Thymus (tissue), 11 donors: ENCODE results near the gene DDX27. TPM values are rescaled to one million over a fixed set of nuclear protein-coding genes. Genes with fewer than 3 reads are reported as not detected.

Experiments used
- DNase-seq, 9 donors: peaks; one replicate each; pipeline ENCODE4 v3.0.0-alpha.2; 2013; ENCODE audit warnings: low spot score in 9 of 9, low read depth in 6 of 9, missing footprints in 1 of 9
- H3K27ac ChIP-seq, 2 donors: one replicate each; pipeline ENCODE4 v1.5.1; 2013; ENCODE audit warnings: control low read depth in 1 of 2, low read depth in 1 of 2, low read length in 1 of 2, mild to moderate bottlenecking in 1 of 2, moderate library complexity in 1 of 2
- H3K27me3 ChIP-seq, 2 donors: one replicate each; pipeline ENCODE4 v1.5.1; 2013; ENCODE audit warnings: low read length in 1 of 2; ENCODE audit not compliant: control insufficient read depth in 2 of 2, insufficient read depth in 1 of 2
- H3K36me3 ChIP-seq, 2 donors: one replicate each; pipeline ENCODE4 v1.5.1; 2013; ENCODE audit warnings: low read length in 1 of 2, mild to moderate bottlenecking in 1 of 2, moderate library complexity in 1 of 2; ENCODE audit not compliant: control insufficient read depth in 2 of 2, insufficient read depth in 2 of 2
- H3K4me1 ChIP-seq, 2 donors: one replicate each; pipeline ENCODE4 v1.5.1; 2013; ENCODE audit warnings: low read length in 2 of 2; ENCODE audit not compliant: control insufficient read depth in 2 of 2, insufficient read depth in 2 of 2
- H3K4me3 ChIP-seq, 2 donors: one replicate each; pipeline ENCODE4 v1.5.1; 2013; ENCODE audit warnings: low read length in 2 of 2, control low read depth in 1 of 2, mild to moderate bottlenecking in 1 of 2
- H3K9me3 ChIP-seq, 2 donors: one replicate each; pipeline ENCODE4 v1.5.1; 2013; ENCODE audit warnings: low read length in 1 of 2, mild to moderate bottlenecking in 1 of 2; ENCODE audit not compliant: control insufficient read depth in 2 of 2, insufficient read depth in 1 of 2
- WGBS: extraction: QIAGEN DNeasy Blood & Tissue Kit; methylation state at CpG from one replicate; pipeline ENCODE4 v1.1.7; 2013; 5-methylcytosine and 5-hydroxymethylcytosine counted together
- polyA plus RNA-seq: library from polyadenylated mRNA; stranded (reverse); fragments of 200-250 nt; gene quantifications from one replicate; pipeline ENCODE4 v1.2.3, GENCODE V29; 2013
- total RNA-seq: library from RNA; stranded (reverse); fragments of 120-200 nt; gene quantifications from one replicate; pipeline ENCODE4 v1.2.4, GENCODE V29; 2013
- donor health status: healthy.

The DDX27 gene
- total and polyA plus RNA-seq, 2 donors, result 34.0 to 35.6 TPM

GRCh38 chr20:49283176-49283702 is 64.0 kb downstream of the DDX27 start:
- no peak overlapping the region for H3K4me3 ChIP-seq

DNA sequence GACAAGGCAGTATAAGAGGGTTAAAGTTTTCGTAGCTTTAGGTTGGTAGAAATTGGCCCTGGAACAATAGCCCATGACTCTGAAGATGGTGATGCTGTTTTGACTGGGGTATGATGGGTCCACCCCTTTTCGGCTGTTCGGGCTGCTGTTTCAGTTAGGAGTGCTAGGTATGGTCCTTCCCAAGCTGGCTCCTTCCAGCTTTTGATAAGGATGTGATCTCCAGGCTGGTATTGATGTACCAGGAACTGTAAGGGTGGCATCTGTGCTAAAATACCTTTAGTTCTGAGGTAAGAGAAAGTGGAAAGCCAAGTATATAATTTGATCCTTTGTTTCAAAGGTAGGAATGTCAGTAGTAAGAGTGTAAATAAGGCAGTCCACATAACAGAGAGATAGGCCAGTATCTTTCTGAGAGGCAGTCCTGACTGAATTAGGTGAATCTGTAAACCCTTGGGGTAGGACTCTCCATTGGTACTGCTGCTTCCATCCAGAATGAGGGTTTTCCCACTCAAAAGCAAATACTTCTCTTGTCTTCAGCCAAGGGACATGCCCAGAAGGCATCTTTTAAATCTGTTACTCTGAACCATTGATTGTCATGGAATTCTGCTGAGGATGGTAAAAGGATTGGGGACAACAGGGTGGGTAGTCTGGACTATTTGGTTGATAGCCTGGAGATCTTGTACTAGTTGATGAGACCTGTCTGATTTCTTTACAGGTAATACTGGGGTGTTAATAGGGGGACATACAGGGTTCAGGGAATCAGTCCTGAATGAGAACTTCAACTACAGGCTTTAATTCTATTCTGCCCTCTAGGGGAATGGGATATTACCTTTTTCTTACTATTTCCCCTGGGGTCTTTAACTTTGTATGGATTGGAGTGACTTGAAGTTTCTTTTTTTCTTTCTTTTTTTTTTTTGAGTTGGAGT is 64.7 kb downstream of the DDX27 start:
- no peak for DNase-seq
- H3K27ac ChIP-seq, result no peak overlapping the region
- 97% methylated on average over 3 of the region's 3 CpGs for WGBS
- peaks cover 11 to 12% of the 10 kb centered on the region in 2 donors for H3K4me1 ChIP-seq
- H3K36me3 ChIP-seq, result peaks cover 87 to 97% of the 10 kb centered on the region in 2 donors
- peaks cover 41 to 51% of the 10 kb centered on the region in 2 donors for H3K9me3 ChIP-seq
- no peaks in the 10 kb centered on the region for H3K27me3 ChIP-seq
- H3K4me3 ChIP-seq, result no peak overlapping the region

More at GRCh38 chr20:49283176-49283702, 64.0 kb downstream of the DDX27 start:
- 96% methylated on average over 9 of the region's 9 CpGs for WGBS
- Histone ChIP-seq H3K36me3 (peaks cover 80 to 90% of the 10 kb centered on the region in 2 donors), H3K4me1 (peaks cover 12% of the 10 kb centered on the region in 2 donors), H3K27me3 (no peaks in the 10 kb centered on the region), H3K9me3 (peaks cover 41 to 51% of the 10 kb centered on the region in 2 donors), H3K27ac (no peak overlapping the region)
- DNase-seq, result no peak

DNA sequence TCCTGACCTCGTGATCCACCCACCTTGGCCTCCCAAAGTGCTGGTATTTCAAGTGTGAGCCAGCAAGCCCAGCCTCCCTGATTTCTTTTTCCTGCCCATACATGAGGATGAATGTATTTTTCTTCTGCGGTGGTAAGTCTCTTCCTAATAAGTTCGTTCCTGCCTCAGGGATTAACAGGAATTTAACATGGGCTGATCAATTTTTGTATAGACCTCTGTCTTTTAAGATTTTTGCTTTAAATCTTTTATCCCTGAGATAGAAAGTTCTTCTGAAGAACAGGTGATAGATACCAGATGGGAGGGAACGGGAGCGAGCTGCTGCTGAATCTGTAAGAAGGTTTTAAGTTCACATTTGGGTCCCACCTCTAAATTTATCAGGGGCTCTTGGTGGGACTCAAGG is 65.6 kb downstream of the DDX27 start:
- Histone ChIP-seq H3K27ac (no peak overlapping the region), H3K36me3 (peaks cover 90 to 97% of the 10 kb centered on the region in 2 donors), H3K4me3 (no peak overlapping the region), H3K27me3 (no peaks in the 10 kb centered on the region), H3K9me3 (peaks cover 40 to 47% of the 10 kb centered on the region in 2 donors), H3K4me1 (peaks cover 2 to 10% of the 10 kb centered on the region in 2 donors)
- no peak for DNase-seq
- 98% methylated on average over 5 of the region's 5 CpGs for WGBS

- Histone ChIP-seq H3K4me3 (no peak overlapping the region), H3K9me3 (peaks cover 37 to 42% of the 10 kb centered on the region in 2 donors), H3K27me3 (no peaks in the 10 kb centered on the region), H3K4me1 (peaks cover 0 to 6% of the 10 kb centered on the region in 2 donors), H3K27ac (no peak overlapping the region), H3K36me3 (peaks cover 90 to 97% of the 10 kb centered on the region in 2 donors)
- 98% methylated on average over 1 of the region's 1 CpG for WGBS
- no peak for DNase-seq
Observed at GRCh38 chr20:49285233-49285668, 66.0 kb downstream of the DDX27 start.

- Histone ChIP-seq H3K9me3 (peaks cover 31 to 35% of the 10 kb centered on the region in 2 donors), H3K4me1 (peaks cover 0 to 3% of the 10 kb centered on the region in 2 donors), H3K36me3 (peaks cover 90 to 97% of the 10 kb centered on the region in 2 donors), H3K27me3 (no peaks in the 10 kb centered on the region), H3K4me3 (no peak overlapping the region), H3K27ac (no peak overlapping the region)
- 95% methylated on average over 4 of the region's 4 CpGs for WGBS
- no peak for DNase-seq
Observed at GRCh38 chr20:49285813-49286494, 66.7 kb downstream of the DDX27 start.

DNA sequence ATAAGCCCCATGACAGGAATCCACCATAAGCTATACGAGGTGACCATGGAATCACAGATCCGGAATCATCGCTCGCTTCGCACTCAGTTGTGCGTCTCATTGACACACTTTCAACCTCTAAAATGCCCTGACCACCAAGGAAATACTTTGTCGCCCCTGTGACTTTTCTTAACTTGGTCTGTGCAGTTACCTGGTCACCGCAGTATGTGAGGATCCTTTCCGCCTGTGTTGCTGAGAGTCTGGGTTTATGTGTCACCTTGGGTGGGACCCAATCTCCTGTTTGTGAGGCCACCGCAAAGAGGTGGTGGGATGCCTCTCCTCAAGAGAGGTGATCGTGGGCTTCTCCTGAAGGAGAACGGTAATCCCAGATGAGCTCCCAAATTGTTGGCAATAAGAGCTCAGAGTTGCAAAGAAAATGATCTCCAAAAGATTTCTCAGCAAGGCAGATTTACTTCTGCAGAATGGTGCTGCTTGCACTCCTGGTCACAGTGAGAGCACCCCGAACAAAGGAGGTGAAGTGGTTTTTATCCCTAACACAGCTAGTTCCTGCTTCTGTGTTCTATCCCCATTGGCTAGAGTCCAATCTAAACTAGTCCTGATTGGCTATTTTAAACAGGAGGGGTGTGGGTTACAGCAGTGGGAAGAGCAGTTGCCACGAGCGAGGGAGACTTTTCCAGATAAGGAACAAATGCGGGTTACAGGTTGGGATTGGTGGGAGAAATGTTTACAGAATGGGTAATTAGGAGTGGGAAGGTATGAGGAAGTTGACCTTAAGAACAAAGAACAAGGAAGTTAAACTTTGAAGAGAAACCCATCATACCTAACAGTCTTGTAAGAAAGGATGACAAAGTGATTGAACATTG is 67.7 kb downstream of the DDX27 start:
- Histone ChIP-seq H3K27me3 (no peaks in the 10 kb centered on the region), H3K4me1 (no peaks in the 10 kb centered on the region), H3K4me3 (no peak overlapping the region), H3K27ac (no peak overlapping the region), H3K36me3 (peaks cover 86 to 95% of the 10 kb centered on the region in 2 donors), H3K9me3 (peaks cover 28 to 31% of the 10 kb centered on the region in 2 donors)
- DNase-seq, result no peak
- 98% methylated on average over 16 of the region's 16 CpGs for WGBS

- H3K36me3 ChIP-seq, result peaks cover 82 to 87% of the 10 kb centered on the region in 2 donors
- peaks cover 24 to 25% of the 10 kb centered on the region in 2 donors for H3K9me3 ChIP-seq
- H3K27me3 ChIP-seq, result no peaks in the 10 kb centered on the region
- DNase-seq, result no peak
- no peaks in the 10 kb centered on the region for H3K4me1 ChIP-seq
- no peak overlapping the region for H3K27ac ChIP-seq
- H3K4me3 ChIP-seq, result no peak overlapping the region
Observed at GRCh38 chr20:49287555-49288249, 68.5 kb downstream of the DDX27 start.

DNA sequence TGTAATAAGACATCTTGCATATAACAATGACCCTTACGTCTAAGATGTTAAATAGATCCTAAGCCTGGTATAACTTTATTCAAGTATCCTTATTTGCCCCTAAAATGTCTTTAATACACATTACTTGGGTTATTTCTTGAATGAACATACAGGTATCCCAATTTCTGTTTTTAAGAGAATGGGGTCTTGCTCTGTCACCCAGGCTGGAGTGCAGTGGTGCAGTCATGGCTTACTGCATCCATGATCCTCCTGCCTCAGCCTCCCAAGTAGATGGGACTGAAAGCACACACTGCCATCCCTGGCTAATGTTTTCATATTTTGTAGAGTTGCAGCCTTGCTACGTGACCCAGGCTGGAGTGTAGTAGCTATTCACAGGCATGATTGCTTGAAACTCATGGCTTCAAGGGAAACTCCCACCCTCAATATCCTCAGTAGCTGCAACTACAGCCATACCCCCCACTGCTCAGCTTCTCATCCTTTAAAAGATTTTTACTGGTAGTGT is 69.1 kb downstream of the DDX27 start:
- H3K4me1 ChIP-seq, result no peaks in the 10 kb centered on the region
- peaks cover 20 to 22% of the 10 kb centered on the region in 2 donors for H3K9me3 ChIP-seq
- peaks cover 76 to 81% of the 10 kb centered on the region in 2 donors for H3K36me3 ChIP-seq
- H3K27ac ChIP-seq, result no peak overlapping the region
- 97% methylated on average over 2 of the region's 2 CpGs for WGBS
- H3K27me3 ChIP-seq, result no peaks in the 10 kb centered on the region
- no peak for DNase-seq
- no peak overlapping the region for H3K4me3 ChIP-seq
